GM18505 (cell line): ENCODE data around the gene ANTXR1.

ENCODE experiments used
- ATAC-seq: cut with Tn5 transposase; IDR thresholded peaks from one replicate; pipeline ENCODE4 v1.9.1; 2021; ENCODE audit not compliant: unreplicated experiment
- POLR2A ChIP-seq: IDR thresholded peaks from 4 replicates; pipeline ENCODE4 v1.6.1; 2011; ENCODE audit warnings: borderline replicate concordance; ENCODE audit not compliant: insufficient read depth, insufficient read length; ENCODE audit errors: extremely low read depth

The ANTXR1 gene

GRCh38 chr2:69272803-69273471 is 260.0 kb downstream of the ANTXR1 start:
- ATAC-seq = no peak
- TF ChIP-seq POLR2A = no peak

- no peak for TF ChIP-seq POLR2A
- ATAC-seq = no peak
Measured at GRCh38 chr2:69275490-69275889, 262.5 kb downstream of the ANTXR1 start.

GRCh38 chr2:69278366-69278765 is 265.4 kb downstream of the ANTXR1 start:
- TF ChIP-seq POLR2A = no peak
- no peak for ATAC-seq

DNA sequence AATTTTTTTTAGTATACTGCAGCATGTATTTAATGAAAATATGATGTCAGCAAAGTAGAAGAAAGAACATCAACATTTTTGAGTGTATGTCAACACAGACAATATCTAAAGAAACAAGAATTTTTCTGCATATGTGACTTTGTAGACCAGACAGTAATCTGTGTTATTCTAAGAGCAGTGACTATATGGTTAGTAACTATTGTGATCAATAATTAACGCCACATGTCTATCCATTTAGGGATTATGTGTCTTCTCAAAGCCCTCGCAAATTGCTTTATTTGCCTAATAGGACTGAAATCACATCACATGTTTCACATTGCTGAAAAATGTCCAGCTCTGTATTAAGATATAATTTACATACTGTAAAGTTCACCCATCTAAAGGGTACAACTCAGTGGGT is 266.2 kb downstream of the ANTXR1 start:
- no peak for TF ChIP-seq POLR2A
- ATAC-seq = no peak

DNA sequence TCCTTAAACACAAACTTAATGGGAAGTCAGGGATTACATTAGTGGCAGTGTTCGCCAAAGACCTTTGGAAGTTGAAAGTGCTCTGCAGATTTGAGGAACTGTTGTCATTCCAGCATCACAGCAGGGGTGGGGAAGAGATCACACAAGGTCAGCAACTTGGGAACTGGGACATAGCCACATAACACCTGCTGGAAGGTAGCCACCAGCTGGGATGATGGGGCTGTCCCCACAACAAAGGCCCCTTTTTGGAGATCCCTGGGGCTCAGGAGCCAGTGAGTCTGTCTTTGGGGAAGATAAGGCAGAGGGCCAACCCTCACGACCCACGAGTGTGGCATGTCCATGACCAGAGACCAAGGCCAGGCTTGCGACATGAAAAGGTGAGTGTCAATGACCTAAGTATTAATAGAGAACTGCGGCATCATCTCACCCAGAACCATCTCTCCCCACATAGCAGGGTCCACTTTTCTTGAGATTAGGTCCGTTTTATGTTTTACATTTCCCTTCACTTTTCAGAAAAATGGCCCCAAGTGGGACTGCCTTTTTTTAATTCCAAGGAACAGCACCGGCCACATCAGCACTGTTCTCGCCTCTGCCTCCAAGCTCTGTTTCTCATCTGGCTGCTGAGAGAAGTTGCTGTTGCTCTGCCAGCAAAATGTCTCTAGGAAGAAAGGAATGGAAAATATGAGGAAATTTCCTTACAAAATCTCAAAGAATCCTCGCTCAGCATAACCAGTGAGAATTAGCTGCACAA is 267.1 kb downstream of the ANTXR1 start:
- TF ChIP-seq POLR2A = no peak
- ATAC-seq = no peak

DNA sequence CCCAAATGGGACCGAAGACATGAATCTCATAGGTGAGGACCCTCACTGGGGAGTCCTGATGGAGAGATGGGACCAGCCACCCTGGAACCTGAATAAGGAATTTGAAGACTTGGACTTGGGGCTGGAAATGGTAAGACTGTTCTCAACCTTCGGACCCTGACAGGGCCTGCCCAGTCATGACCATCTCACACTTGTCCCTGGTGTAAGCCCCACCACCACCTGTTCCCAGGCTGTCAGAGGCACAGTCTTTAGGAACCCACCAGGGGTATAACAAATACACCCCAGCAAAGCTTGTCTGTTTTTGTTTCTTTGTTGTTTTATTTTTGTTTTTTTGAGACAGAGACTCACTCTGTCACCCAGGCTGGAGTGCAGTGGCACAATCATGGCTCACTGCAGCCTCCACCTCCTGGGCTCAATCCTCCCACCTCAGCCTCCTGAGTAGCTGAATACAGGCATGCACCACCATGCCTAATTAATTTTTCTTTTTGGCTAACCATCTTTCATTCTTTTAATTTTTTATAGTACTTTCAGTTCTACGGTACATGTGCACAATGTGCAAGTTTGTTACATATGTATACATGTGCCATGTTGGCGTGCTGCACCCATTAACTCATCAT is 267.9 kb downstream of the ANTXR1 start:
- TF ChIP-seq POLR2A = no peak

DNA sequence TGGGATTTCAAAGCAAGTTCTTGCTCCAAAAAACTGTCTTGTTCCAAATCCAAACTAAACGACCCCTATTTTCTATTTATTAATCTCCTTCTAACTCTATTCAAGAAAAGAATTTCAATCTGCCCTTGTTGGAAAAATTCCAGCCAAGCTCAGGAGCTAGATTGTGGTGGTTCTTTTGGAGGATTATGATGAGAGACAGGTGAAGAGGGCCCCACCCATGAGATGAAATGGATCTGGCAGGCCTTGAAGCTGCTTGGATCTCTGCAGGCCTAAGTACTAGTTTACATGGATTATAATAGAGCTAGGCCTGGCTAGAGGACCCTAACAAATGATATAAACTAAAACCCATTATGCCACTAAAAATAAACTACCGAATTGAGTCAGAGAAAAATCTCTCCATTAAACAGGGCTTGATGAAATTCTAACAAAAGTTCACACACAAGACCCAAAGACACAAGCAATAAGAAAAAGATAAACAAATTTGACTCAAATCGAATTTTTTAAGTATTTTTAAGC is 272.5 kb downstream of the ANTXR1 start:
- TF ChIP-seq POLR2A = no peak
- ATAC-seq = no peak

More for the DNA sequence above, 267.9 kb downstream of the ANTXR1 start:
- no peak for ATAC-seq

- TF ChIP-seq POLR2A = no peak
- ATAC-seq = no peak
Measured at GRCh38 chr2:69287544-69287943, 274.6 kb downstream of the ANTXR1 start.

GRCh38 chr2:69288429-69288828 is 275.4 kb downstream of the ANTXR1 start:
- TF ChIP-seq POLR2A = no peak
- ATAC-seq = no peak

GRCh38 chr2:69291004-69291650 is 278.1 kb downstream of the ANTXR1 start:
- ATAC-seq = no peak

DNA sequence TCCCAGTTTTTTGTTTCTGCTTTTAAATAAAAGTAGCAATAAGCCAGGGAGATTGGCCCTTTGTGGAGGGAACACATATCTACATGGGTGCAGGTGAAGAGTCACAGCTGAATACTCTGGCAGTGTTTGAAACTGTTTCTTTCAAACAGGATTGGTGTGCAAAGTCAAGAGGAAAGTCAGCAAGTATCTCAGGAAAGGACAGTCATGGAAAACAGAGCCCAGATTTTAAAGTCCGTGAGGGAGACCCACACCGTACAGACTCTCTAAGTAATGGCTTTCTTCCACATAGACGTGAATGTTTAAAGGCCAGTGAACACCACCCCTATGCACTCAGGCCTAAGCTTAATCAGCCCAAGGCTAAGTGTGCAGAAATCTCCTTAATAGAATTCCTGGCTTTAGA is 278.7 kb downstream of the ANTXR1 start:
- no peak for TF ChIP-seq POLR2A
- no peak for ATAC-seq

More at GRCh38 chr2:69291004-69291650, 278.1 kb downstream of the ANTXR1 start:
- TF ChIP-seq POLR2A = no peak

DNA sequence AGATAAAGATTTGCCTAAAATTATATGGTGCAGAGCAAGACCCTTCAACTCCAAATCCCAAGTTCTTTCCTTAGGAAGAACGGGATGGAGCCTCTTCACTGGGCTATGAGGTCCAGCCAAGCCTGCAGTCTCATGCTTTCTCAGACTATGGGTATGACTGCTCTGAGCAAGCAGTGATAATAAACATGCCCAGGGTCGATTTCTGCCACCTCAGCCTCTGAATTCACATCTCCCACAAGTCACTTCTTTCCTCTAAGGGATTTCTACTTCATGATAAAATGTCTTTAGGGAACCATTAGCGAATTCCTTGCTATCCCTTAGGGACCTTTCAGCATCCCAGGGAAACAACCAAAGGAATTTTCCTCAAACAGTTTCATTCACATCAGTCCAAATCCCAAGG is 279.3 kb downstream of the ANTXR1 start:
- ATAC-seq = no peak
- TF ChIP-seq POLR2A = no peak

DNA sequence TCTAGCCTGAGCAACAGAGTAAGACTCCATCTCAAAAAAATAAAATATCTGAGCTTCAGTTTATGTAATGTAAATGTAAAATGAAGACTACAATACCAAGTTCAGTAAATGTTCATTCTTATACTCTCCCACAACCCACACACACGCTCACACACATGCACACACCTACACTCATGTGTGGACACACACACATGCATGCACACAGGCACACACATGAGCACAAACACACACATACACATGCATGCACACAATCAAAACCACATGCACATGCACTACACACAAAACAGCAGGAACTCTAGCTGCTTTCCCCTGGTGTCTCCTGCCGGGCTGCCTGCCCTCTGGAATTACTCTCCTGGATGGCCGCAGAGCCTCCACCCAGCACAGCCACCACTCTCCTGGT is 283.4 kb downstream of the ANTXR1 start:
- no peak for ATAC-seq
- TF ChIP-seq POLR2A = no peak
